ENCODE results near the gene KCNN3. TPM values are rescaled to one million over a fixed set of nuclear protein-coding genes. Genes with fewer than 3 reads are reported as not detected.

Gene KCNN3
- total RNA-seq, 4 donors from 2014 or later: 3.6 to 17.0 (median 12.4) TPM

- peaks cover 35 to 43% (median 41%) of the 10 kb centered on the region in 4 donors for H3K4me1 ChIP-seq
- DNase-seq (ENCODE audit: extremely low spot score): no peak
- peak overlapping the region; percentile 50 to 54 (median 52) for H3K4me3 ChIP-seq
- peaks cover 0 to 36% (median 2%) of the 10 kb centered on the region in 4 donors for H3K27me3 ChIP-seq
- intact Hi-C loops (cut with DNase I): no loop called here
- WGBS: 69% methylated on average over 6 of the region's 6 CpGs
- no peaks in the 10 kb centered on the region for H3K9me3 ChIP-seq
- TF ChIP-seq CTCF (IDR thresholded peaks at IDR 0.05): no peak
- no peak for TF ChIP-seq POLR2A (IDR thresholded peaks at IDR 0.05; ENCODE audit: low read depth)
- no peak for TF ChIP-seq EP300 (IDR thresholded peaks at IDR 0.05)
- no peak for TF ChIP-seq POLR2AphosphoS5 (IDR thresholded peaks at IDR 0.05)
- peak overlapping the region in 1 of 4 donors; percentile 50 for H3K27ac ChIP-seq (replicated peaks in 1 of 4)
- H3K36me3 ChIP-seq: no peaks in the 10 kb centered on the region
Measured at GRCh38 chr1:154870734-154871133, 653 bp upstream of the KCNN3 start.

GRCh38 chr1:154869351-154870114, 548 bp downstream of the KCNN3 start:
- 13% methylated on average over 18 of the region's 26 CpGs for WGBS
- intact Hi-C loops (cut with DNase I): no loop called here
- Histone ChIP-seq H3K9me3 (no peaks in the 10 kb centered on the region), H3K27ac (replicated peaks in 1 of 4) (peak overlapping the region; percentile 30 to 52 (median 42)), H3K4me3 (peak overlapping the region; percentile 50 to 54 (median 52)), H3K27me3 (peaks cover 0 to 36% (median 2%) of the 10 kb centered on the region in 4 donors), H3K36me3 (no peaks in the 10 kb centered on the region), H3K4me1 (peaks cover 35 to 43% (median 41%) of the 10 kb centered on the region in 4 donors)
- DNase-seq (ENCODE audit: extremely low spot score): no peak
- TF ChIP-seq POLR2AphosphoS5 (IDR thresholded peaks at IDR 0.05): no peak
- TF ChIP-seq POLR2A (IDR thresholded peaks at IDR 0.05; ENCODE audit: low read depth): no peak
- no peak for TF ChIP-seq CTCF (IDR thresholded peaks at IDR 0.05)
- TF ChIP-seq EP300 (IDR thresholded peaks at IDR 0.05): no peak

- 24% methylated on average over 13 of the region's 19 CpGs for WGBS
- peaks cover 0 to 29% (median 2%) of the 10 kb centered on the region in 4 donors for H3K27me3 ChIP-seq
- H3K4me1 ChIP-seq: peaks cover 35 to 43% (median 41%) of the 10 kb centered on the region in 4 donors
- DNase-seq (ENCODE audit: extremely low spot score): no peak
- intact Hi-C loops (cut with DNase I): no loop called here
- peak overlapping the region; percentile 29 to 64 (median 42) for H3K27ac ChIP-seq (replicated peaks in 1 of 4)
- H3K4me3 ChIP-seq: peak overlapping the region; percentile 50 to 54 (median 52)
- no peaks in the 10 kb centered on the region for H3K36me3 ChIP-seq
- no peak for TF ChIP-seq POLR2AphosphoS5 (IDR thresholded peaks at IDR 0.05)
- no peak for TF ChIP-seq CTCF (IDR thresholded peaks at IDR 0.05)
- no peak for TF ChIP-seq POLR2A (IDR thresholded peaks at IDR 0.05; ENCODE audit: low read depth)
- no peak for TF ChIP-seq EP300 (IDR thresholded peaks at IDR 0.05)
- H3K9me3 ChIP-seq: no peaks in the 10 kb centered on the region
Measured at GRCh38 chr1:154867841-154868605, 2.1 kb downstream of the KCNN3 start.

GRCh38 chr1:154867064-154867825, 2.8 kb downstream of the KCNN3 start:
- WGBS: 12% methylated on average over 9 of the region's 25 CpGs
- TF ChIP-seq CTCF (IDR thresholded peaks at IDR 0.05) (no peak), EP300 (IDR thresholded peaks at IDR 0.05) (no peak), POLR2AphosphoS5 (IDR thresholded peaks at IDR 0.05) (no peak), POLR2A (IDR thresholded peaks at IDR 0.05; ENCODE audit: low read depth) (no peak)
- intact Hi-C loops (cut with DNase I): no loop called here
- DNase-seq (ENCODE audit: extremely low spot score): no peak
- Histone ChIP-seq H3K36me3 (no peaks in the 10 kb centered on the region), H3K27ac (replicated peaks in 1 of 4) (peak overlapping the region in 2 of 4 donors; percentile 23 to 64), H3K27me3 (peaks cover 0 to 31% (median 2%) of the 10 kb centered on the region in 4 donors), H3K4me3 (peak overlapping the region; percentile 50 to 54 (median 52)), H3K9me3 (no peaks in the 10 kb centered on the region), H3K4me1 (peaks cover 35 to 43% (median 41%) of the 10 kb centered on the region in 4 donors)

Measured in esophagus muscularis mucosa (tissue), 4 donors.